HG02981 (cell line): Measurements from ENCODE around the gene CPED1.
"Not testable (repeated sequence)": the region's sequence is repeated elsewhere in the genome, so short reads cannot be mapped to it uniquely, and the experiment has no call there.

Experiments used
- ATAC-seq: cut with Tn5 transposase; IDR thresholded peaks from one replicate; pipeline ENCODE4 v1.9.1; 2021; ENCODE audit warnings: mild to moderate bottlenecking, moderate library complexity; ENCODE audit not compliant: unreplicated experiment

The CPED1 gene

GRCh38 chr7:121125454-121125853, 136.9 kb downstream of the CPED1 start:
- ATAC-seq: not testable (repeated sequence)

GRCh38 chr7:121126201-121126600, 137.7 kb downstream of the CPED1 start:
- no peak for ATAC-seq

GRCh38 chr7:121126801-121127534, 138.5 kb downstream of the CPED1 start:
- ATAC-seq: no peak

- ATAC-seq: no peak
These were observed 144.4 kb downstream of the CPED1 start for GRCh38 chr7:121132940-121133339.

GRCh38 chr7:121133444-121133843, 144.9 kb downstream of the CPED1 start:
- ATAC-seq: no peak

GRCh38 chr7:121137580-121137979, 149.1 kb downstream of the CPED1 start:
- no peak for ATAC-seq

GRCh38 chr7:121138262-121138933, 149.9 kb downstream of the CPED1 start:
- ATAC-seq: peak; percentile 100

- no peak for ATAC-seq
These were observed 150.9 kb downstream of the CPED1 start for GRCh38 chr7:121139427-121139826.

GRCh38 chr7:121140790-121141189, 152.3 kb downstream of the CPED1 start:
- no peak for ATAC-seq

- no peak for ATAC-seq
These were observed 163.3 kb downstream of the CPED1 start for GRCh38 chr7:121151774-121152221.

- no peak for ATAC-seq
These were observed 164.9 kb downstream of the CPED1 start for GRCh38 chr7:121153411-121153810.

GRCh38 chr7:121153995-121154394, 165.5 kb downstream of the CPED1 start:
- no peak for ATAC-seq

GRCh38 chr7:121156825-121157224, 168.3 kb downstream of the CPED1 start:
- no peak for ATAC-seq

- no peak for ATAC-seq
These were observed 168.8 kb downstream of the CPED1 start for GRCh38 chr7:121157341-121157751.

- no peak for ATAC-seq
These were observed 169.5 kb downstream of the CPED1 start for GRCh38 chr7:121157885-121158590.

- ATAC-seq: no peak
These were observed 170.2 kb downstream of the CPED1 start for GRCh38 chr7:121158665-121159064.

GRCh38 chr7:121159553-121159952, 171.0 kb downstream of the CPED1 start:
- no peak for ATAC-seq

- ATAC-seq: no peak
These were observed 171.9 kb downstream of the CPED1 start for GRCh38 chr7:121160150-121161008.

GRCh38 chr7:121163699-121164098, 175.2 kb downstream of the CPED1 start:
- ATAC-seq: no peak

- ATAC-seq: no peak
These were observed 175.7 kb downstream of the CPED1 start for GRCh38 chr7:121164247-121164646.

GRCh38 chr7:121166916-121167315, 178.4 kb downstream of the CPED1 start:
- no peak for ATAC-seq
